NT2/D1 (cell line): ENCODE results near the gene SH3PXD2A.

Experiments used
- SUZ12 ChIP-seq: IDR thresholded peaks from 2 replicates; pipeline ENCODE4 v1.6.1; 2011; ENCODE audit not compliant: insufficient read length, insufficient read depth; ENCODE audit errors: extremely low read depth
- YY1 ChIP-seq: IDR thresholded peaks from 2 replicates; pipeline ENCODE4 v1.6.1; 2011; ENCODE audit not compliant: insufficient read length, insufficient read depth
- ZNF274 ChIP-seq: IDR thresholded peaks from 2 replicates; pipeline ENCODE4 v1.6.1; 2011; ENCODE audit warnings: mild to moderate bottlenecking, low read depth, low read length

DNA sequence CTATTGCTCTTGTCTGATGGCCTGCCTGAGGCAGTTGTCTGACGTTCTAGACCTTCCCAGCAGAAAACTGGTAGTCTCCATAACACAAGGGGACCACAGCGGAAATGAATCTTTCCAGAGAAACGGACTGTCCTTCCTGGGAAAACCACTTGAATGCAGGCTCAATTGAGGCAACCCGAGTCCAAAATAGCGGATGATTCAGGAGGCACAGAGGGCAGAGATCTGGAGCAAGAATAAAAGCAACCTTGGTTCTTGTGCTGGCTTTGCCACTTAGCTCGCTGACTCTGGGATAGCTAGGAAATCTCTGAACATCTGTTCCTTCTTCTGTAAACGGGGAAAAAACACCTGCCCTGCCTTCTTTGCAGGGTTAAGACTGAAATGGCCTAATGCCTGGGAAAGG is 183.0 kb downstream of the SH3PXD2A start:
- TF ChIP-seq ZNF274 (no peak), YY1 (no peak), SUZ12 (no peak)
